IPS-18a (cell line): Measurements from ENCODE around the gene SLC38A1.

Source experiments
- H3K27ac ChIP-seq: one replicate; pipeline ENCODE4 v1.5.1; 2013; ENCODE audit warnings: low read length
- H3K27me3 ChIP-seq: one replicate; pipeline ENCODE4 v1.6.1; 2013; ENCODE audit warnings: mild to moderate bottlenecking, low read length; ENCODE audit not compliant: control insufficient read depth, insufficient read depth
- H3K36me3 ChIP-seq: one replicate; pipeline ENCODE4 v1.6.1; 2013; ENCODE audit warnings: low read depth, low read length; ENCODE audit not compliant: control insufficient read depth
- H3K4me1 ChIP-seq: one replicate; pipeline ENCODE4 v1.6.1; 2013; ENCODE audit warnings: low read depth, low read length; ENCODE audit not compliant: control insufficient read depth
- H3K4me3 ChIP-seq: one replicate; pipeline ENCODE4 v1.5.1; 2013; ENCODE audit warnings: low read length
- H3K9ac ChIP-seq: one replicate; pipeline ENCODE4 v1.6.1; 2013; ENCODE audit warnings: mild to moderate bottlenecking, low read length, moderate library complexity
- H3K9me3 ChIP-seq: one replicate; pipeline ENCODE4 v1.6.1; 2013; ENCODE audit warnings: low read depth, low read length; ENCODE audit not compliant: control insufficient read depth

Gene SLC38A1

GRCh38 chr12:46136249-46136648 is 132.6 kb downstream of the SLC38A1 start:
- Histone ChIP-seq H3K36me3 (no peaks in the 10 kb centered on the region), H3K27me3 (no peaks in the 10 kb centered on the region), H3K9ac (no peak overlapping the region), H3K4me1 (no peaks in the 10 kb centered on the region), H3K4me3 (no peak overlapping the region), H3K9me3 (no peaks in the 10 kb centered on the region), H3K27ac (no peak overlapping the region)

GRCh38 chr12:46135750-46136149 is 133.1 kb downstream of the SLC38A1 start:
- H3K36me3 ChIP-seq = no peaks in the 10 kb centered on the region
- H3K4me3 ChIP-seq = no peak overlapping the region

DNA sequence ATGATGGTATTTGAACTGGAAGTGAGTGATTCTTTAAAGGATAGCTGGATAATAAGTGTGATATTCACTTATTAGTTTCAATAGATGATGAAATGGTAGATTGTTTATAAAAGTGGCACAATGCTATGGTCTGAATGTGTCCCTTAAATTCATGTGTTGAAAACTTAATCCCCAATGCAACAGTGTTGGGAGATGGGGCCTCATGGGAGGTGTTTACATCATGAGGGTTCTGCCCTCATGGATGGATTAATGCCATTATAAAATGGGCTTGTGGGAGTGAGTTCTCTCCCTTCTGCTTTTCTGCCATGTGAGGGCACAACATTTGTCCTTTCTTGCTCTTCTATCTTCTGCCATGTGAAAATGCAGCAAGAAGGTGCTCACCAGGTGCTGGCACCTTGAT is 134.0 kb downstream of the SLC38A1 start:
- Histone ChIP-seq H3K27me3 (no peaks in the 10 kb centered on the region), H3K4me3 (no peak overlapping the region), H3K9ac (no peak overlapping the region), H3K9me3 (no peaks in the 10 kb centered on the region), H3K4me1 (no peaks in the 10 kb centered on the region), H3K27ac (no peak overlapping the region), H3K36me3 (no peaks in the 10 kb centered on the region)

More at GRCh38 chr12:46135750-46136149, 133.1 kb downstream of the SLC38A1 start:
- Histone ChIP-seq H3K27ac (no peak overlapping the region), H3K4me1 (no peaks in the 10 kb centered on the region), H3K9me3 (no peaks in the 10 kb centered on the region), H3K9ac (no peak overlapping the region), H3K27me3 (no peaks in the 10 kb centered on the region)

DNA sequence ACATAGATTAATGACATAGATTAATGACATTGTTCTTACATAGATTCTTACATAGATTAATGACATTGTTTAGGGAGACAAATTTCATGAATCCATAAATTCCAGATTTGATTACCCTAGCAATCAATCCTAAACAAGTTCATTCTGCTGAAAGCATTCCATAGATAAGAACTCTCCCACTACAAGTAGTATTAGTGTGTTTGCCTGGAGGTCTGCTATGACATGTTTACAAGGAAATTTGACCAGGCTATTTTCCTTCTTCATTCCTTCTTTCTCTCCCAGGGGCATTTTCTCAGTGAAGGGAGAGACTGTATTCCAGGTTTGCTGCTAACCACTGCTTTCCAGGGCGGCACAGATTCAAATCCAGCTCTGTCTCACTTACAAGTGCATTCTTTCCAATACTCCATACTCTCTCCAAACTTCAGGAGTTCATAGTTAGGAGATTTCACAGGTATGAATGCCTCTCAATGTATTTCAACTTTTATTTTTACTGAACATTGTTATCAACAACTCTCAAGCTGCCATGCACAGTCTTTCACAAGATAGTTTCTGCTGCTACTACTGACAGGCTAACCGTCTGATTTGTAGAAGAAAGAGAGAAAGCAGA is 134.5 kb downstream of the SLC38A1 start:
- H3K4me1 ChIP-seq = no peaks in the 10 kb centered on the region
- no peak overlapping the region for H3K27ac ChIP-seq
- H3K9ac ChIP-seq = no peak overlapping the region
- no peaks in the 10 kb centered on the region for H3K27me3 ChIP-seq
- no peak overlapping the region for H3K4me3 ChIP-seq
- no peaks in the 10 kb centered on the region for H3K36me3 ChIP-seq
- H3K9me3 ChIP-seq = no peaks in the 10 kb centered on the region

DNA sequence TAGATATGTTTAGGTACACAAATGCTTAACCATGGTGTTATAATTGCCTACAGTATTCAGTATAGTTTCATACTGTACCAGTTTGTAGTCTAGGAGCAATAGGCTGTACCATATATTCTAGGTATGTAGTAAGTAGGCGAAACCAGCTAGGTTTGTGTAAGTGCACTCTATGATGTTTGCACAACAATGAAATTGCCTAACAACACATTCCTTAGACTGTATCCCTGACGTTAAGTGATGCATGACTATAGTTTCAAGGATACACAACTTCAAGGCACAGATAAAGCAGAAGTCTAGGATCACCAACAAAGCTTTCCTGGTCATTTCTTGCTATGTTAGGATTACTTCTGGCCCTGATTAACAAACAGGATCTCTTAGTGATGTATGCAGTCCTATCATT is 135.1 kb downstream of the SLC38A1 start:
- Histone ChIP-seq H3K4me3 (no peak overlapping the region), H3K36me3 (no peaks in the 10 kb centered on the region), H3K9ac (no peak overlapping the region), H3K27me3 (no peaks in the 10 kb centered on the region), H3K27ac (no peak overlapping the region), H3K4me1 (no peaks in the 10 kb centered on the region), H3K9me3 (no peaks in the 10 kb centered on the region)
